ENCODE results near the gene ELP6.
"Not testable (repeated sequence)": the region's sequence is repeated elsewhere in the genome, so short reads cannot be mapped to it uniquely, and the experiment has no call there.

The ELP6 gene

DNA sequence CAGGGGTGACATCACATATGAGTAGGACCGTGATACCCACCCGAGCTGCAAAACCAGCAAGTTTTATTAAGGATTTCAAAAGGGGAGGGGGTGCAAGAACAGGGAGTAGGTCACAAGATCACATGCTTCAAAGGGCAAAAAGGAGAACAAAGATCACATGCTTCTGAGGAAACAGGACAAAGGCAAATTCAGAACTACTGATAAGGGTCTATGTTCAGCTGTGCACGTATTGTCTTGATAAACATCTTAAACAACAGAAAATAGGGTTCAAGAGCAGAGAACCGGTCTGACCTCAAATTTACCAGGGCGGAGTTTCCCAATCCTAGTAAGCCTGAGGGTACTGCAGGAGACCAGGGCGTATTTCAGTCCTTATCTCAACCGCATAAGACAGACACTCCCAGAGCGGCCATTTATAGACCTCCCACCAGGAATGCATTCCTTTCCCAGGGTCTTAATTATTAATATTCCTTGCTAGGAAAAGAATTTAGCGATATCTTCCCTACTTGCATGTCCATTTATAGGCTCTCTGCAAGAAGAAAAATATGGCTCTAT, 53.9 kb downstream of the ELP6 start:
- DNase-seq, result not testable (repeated sequence)

DNA sequence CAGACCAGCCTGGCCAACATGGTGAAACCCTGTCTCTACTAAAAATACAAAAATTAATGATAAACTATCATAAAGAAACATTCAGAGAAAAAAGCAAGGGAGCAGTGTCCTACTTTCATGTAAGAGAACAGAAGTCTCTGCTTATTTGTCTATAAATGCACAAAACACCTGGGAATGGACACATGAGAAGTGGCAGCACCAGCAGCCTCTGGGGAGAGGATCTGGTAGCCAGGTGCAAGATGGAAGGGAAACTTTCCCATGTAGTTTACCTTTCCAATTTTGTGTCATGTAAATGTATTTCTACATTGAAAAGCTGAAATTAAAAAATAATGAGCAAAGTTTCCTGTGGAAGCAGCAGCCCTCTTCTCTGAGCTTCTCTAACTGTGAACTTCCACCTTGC, 56.5 kb downstream of the ELP6 start:
- DNase-seq, result no peak

DNA sequence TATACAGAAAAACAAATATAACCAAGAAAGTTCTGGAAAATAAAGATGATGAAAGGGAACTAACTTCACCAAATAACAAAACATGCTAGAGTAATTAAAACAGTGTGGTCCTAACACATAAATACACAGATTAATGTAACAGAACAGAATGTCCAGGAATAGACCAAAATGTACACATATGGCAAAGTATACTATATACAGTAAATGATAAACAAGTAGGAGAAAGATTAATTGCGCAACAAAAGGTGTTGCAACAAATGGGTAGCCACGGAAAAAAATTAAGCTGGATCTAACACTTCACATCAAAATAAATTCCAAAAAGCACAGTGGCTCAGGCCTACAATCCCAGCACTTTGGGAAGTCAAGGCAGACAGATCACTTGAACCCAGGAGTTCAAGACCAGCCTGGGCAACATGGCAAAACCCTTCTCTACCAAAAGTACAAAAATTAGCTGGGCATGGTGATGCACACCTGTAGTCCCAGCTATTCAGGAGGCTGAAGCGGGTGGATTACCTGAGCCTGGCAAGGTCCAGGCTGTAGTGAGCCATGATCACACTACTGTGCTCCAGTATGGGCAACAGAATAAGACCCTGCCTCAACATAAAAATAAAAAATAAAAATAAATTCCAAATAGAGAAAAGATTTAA, 57.6 kb downstream of the ELP6 start:
- DNase-seq, result no peak

DNA sequence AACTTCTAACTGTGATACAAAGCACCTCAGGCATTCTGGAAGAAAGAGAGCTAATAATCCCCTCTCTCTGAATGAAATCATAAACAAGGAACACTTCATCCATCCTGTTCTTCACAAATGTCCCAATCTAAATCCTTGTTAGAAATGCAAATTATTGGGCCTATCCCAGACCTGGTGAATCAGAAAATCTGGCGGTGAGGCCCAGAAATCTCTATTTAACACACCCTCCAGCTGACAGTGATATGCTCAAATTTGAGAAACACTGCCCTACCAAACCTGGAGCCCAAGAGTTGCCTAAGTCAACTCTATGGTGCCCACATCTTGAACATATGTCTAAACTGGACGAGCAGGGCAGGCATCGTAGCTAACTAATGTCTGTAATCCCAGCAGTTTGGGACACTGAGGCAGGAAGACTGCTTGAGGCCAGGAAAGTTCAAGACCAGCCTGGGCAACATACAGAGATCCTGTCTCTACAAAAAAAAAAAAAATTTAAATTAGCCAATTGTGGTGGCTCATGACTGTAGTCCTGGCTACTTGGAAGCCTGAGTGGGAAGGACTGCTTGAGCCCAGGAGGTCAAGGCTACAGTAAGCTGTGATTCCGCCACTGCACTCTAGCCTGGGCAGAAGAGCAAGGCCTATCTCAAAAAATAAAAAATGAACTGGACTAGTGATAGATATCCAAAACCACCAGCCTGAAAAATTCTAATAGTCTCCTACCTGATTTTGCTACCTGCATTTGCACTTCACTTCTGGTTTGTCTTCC, 60.9 kb downstream of the ELP6 start:
- DNase-seq, result no peak

All from CD4-positive, alpha-beta T cell treated with Interleukin-12 subunit alpha and Interleukin-12 subunit beta, for 1 hour (primary cell).